ENCODE results near the gene DTX4. TPM values are rescaled to one million over a fixed set of nuclear protein-coding genes. Genes with fewer than 3 reads are reported as not detected.

The DTX4 gene
- total RNA-seq, 1 experiment from 2014 or later: 4.9 TPM

GRCh38 chr11:59176330-59176729, 4.4 kb downstream of the DTX4 start:
- H2AFZ ChIP-seq (ENCODE audit: low read length): no peak overlapping the region
- no peaks in the 10 kb centered on the region for H4K20me1 ChIP-seq (ENCODE audit: low read length)
- H3K9ac ChIP-seq (ENCODE audit: low read length): no peak overlapping the region
- H3K9me2 ChIP-seq (replicated peaks; ENCODE audit: low read length): no peaks in the 10 kb centered on the region
- H3F3A ChIP-seq (ENCODE audit: low read length, unreplicated experiment): peaks cover 3% of the 10 kb centered on the region
- H3K27me3 ChIP-seq (ENCODE audit: low read length): no peaks in the 10 kb centered on the region
- ChIA-PET CTCF (no interaction called here), POLR2A (ENCODE audit: unreplicated experiment) (no interaction called here)
- ATAC-seq (no peak), DNase-seq (no peak)
- H3K27ac ChIP-seq (ENCODE audit: low read length): no peak overlapping the region
- no peak overlapping the region for H3K4me2 ChIP-seq (ENCODE audit: low read length)
- H3K36me3 ChIP-seq (ENCODE audit: low read depth, low read length): no peaks in the 10 kb centered on the region
- no peak for TF ChIP-seq EZH2 (IDR thresholded peaks at IDR 0.05; ENCODE audit: low read length, unreplicated experiment)
- TF ChIP-seq EZH2phosphoT487 (IDR thresholded peaks at IDR 0.05; ENCODE audit: borderline replicate concordance, low read length): no peak
- TF ChIP-seq CTCF (conservative IDR thresholded peaks at IDR 0.05; ENCODE audit: low read depth, low read length): no peak
- H3K79me2 ChIP-seq (ENCODE audit: low read length): peaks cover 15% of the 10 kb centered on the region
- intact Hi-C loops (cut with micrococcal nuclease): no loop called here
- H3K9me3 ChIP-seq (ENCODE audit: low read length): no peaks in the 10 kb centered on the region
- BruUV-seq (replicated peaks): no TSS peak
- peaks cover 45% of the 10 kb centered on the region for H3K4me1 ChIP-seq (ENCODE audit: insufficient read depth, low read length)
- H3K4me3 ChIP-seq (ENCODE audit: low read length): no peak overlapping the region

GRCh38 chr11:59178402-59178801, 6.5 kb downstream of the DTX4 start:
- no peak overlapping the region for H3K9ac ChIP-seq (ENCODE audit: low read length)
- peaks cover 3% of the 10 kb centered on the region for H3F3A ChIP-seq (ENCODE audit: low read length, unreplicated experiment)
- no peak overlapping the region for H3K4me3 ChIP-seq (ENCODE audit: low read length)
- H3K9me2 ChIP-seq (replicated peaks; ENCODE audit: low read length): no peaks in the 10 kb centered on the region
- intact Hi-C loops (cut with micrococcal nuclease): no loop called here
- TF ChIP-seq EZH2phosphoT487 (IDR thresholded peaks at IDR 0.05; ENCODE audit: borderline replicate concordance, low read length) (no peak), EZH2 (IDR thresholded peaks at IDR 0.05; ENCODE audit: low read length, unreplicated experiment) (no peak), CTCF (conservative IDR thresholded peaks at IDR 0.05; ENCODE audit: low read depth, low read length) (no peak)
- H3K4me2 ChIP-seq (ENCODE audit: low read length): no peak overlapping the region
- H4K20me1 ChIP-seq (ENCODE audit: low read length): no peaks in the 10 kb centered on the region
- no peaks in the 10 kb centered on the region for H3K27me3 ChIP-seq (ENCODE audit: low read length)
- H3K4me1 ChIP-seq (ENCODE audit: insufficient read depth, low read length): peaks cover 39% of the 10 kb centered on the region
- ATAC-seq (no peak), DNase-seq (no peak)
- H2AFZ ChIP-seq (ENCODE audit: low read length): no peak overlapping the region
- H3K9me3 ChIP-seq (ENCODE audit: low read length): no peaks in the 10 kb centered on the region
- BruUV-seq (replicated peaks): no TSS peak
- no peak overlapping the region for H3K27ac ChIP-seq (ENCODE audit: low read length)
- peaks cover 6% of the 10 kb centered on the region; the same call in 1 of the 2 replicates for H3K79me2 ChIP-seq (ENCODE audit: low read length)
- ChIA-PET CTCF (no interaction called here), POLR2A (ENCODE audit: unreplicated experiment) (no interaction called here)
- H3K36me3 ChIP-seq (ENCODE audit: low read depth, low read length): no peaks in the 10 kb centered on the region

GRCh38 chr11:59179121-59179520, 7.2 kb downstream of the DTX4 start:
- peaks cover 32% of the 10 kb centered on the region for H3K4me1 ChIP-seq (ENCODE audit: insufficient read depth, low read length)
- no peaks in the 10 kb centered on the region for H3K36me3 ChIP-seq (ENCODE audit: low read depth, low read length)
- H3F3A ChIP-seq (ENCODE audit: low read length, unreplicated experiment): peaks cover 3% of the 10 kb centered on the region
- POLR2A ChIA-PET (ENCODE audit: unreplicated experiment): no interaction called here
- no peaks in the 10 kb centered on the region for H3K9me2 ChIP-seq (replicated peaks; ENCODE audit: low read length)
- no peaks in the 10 kb centered on the region for H3K9me3 ChIP-seq (ENCODE audit: low read length)
- TF ChIP-seq CTCF (conservative IDR thresholded peaks at IDR 0.05; ENCODE audit: low read depth, low read length) (no peak), EZH2 (IDR thresholded peaks at IDR 0.05; ENCODE audit: low read length, unreplicated experiment) (no peak), EZH2phosphoT487 (IDR thresholded peaks at IDR 0.05; ENCODE audit: borderline replicate concordance, low read length) (no peak)
- H2AFZ ChIP-seq (ENCODE audit: low read length): no peak overlapping the region
- no peak overlapping the region for H3K4me3 ChIP-seq (ENCODE audit: low read length)
- no peak for DNase-seq
- no peaks in the 10 kb centered on the region for H4K20me1 ChIP-seq (ENCODE audit: low read length)
- peaks cover 6% of the 10 kb centered on the region; the same call in 1 of the 2 replicates for H3K79me2 ChIP-seq (ENCODE audit: low read length)
- intact Hi-C loops (cut with micrococcal nuclease): no loop called here
- CTCF ChIA-PET: no interaction called here
- no peak overlapping the region for H3K27ac ChIP-seq (ENCODE audit: low read length)
- no peaks in the 10 kb centered on the region for H3K27me3 ChIP-seq (ENCODE audit: low read length)
- no TSS peak for BruUV-seq (replicated peaks)
- no peak overlapping the region for H3K9ac ChIP-seq (ENCODE audit: low read length)
- no peak for ATAC-seq
- H3K4me2 ChIP-seq (ENCODE audit: low read length): no peak overlapping the region
